ENCODE results near the gene PDE8B. TPM values are rescaled to one million over a fixed set of nuclear protein-coding genes. Genes with fewer than 3 reads are reported as not detected.

Gene PDE8B
- total RNA-seq, 1 donor from 2014 or later: 2.0 TPM

- no peaks in the 10 kb centered on the region for H3K4me1 Mint-ChIP-seq (ENCODE audit: unreplicated experiment)
- H3K27me3 Mint-ChIP-seq (ENCODE audit: unreplicated experiment): no peaks in the 10 kb centered on the region
Measured at GRCh38 chr5:77391240-77391765, 180.8 kb downstream of the PDE8B start.

GRCh38 chr5:77394064-77394715, 183.7 kb downstream of the PDE8B start:
- H3K27ac Mint-ChIP-seq (ENCODE audit: unreplicated experiment): no peak overlapping the region

More at GRCh38 chr5:77391240-77391765, 180.8 kb downstream of the PDE8B start:
- no peak for DNase-seq (ENCODE audit: extremely low spot score, unreplicated experiment)
- Mint-ChIP-seq H3K9me3 (ENCODE audit: unreplicated experiment) (no peaks in the 10 kb centered on the region), H3K4me3 (ENCODE audit: unreplicated experiment) (no peak overlapping the region), H3K27ac (ENCODE audit: unreplicated experiment) (no peak overlapping the region), H3K36me3 (ENCODE audit: unreplicated experiment) (no peaks in the 10 kb centered on the region)
- TF ChIP-seq CTCF (IDR thresholded peaks at IDR 0.05): no peak

GRCh38 chr5:77396017-77396416, 185.5 kb downstream of the PDE8B start:
- no peak for DNase-seq (ENCODE audit: extremely low spot score, unreplicated experiment)
- no peaks in the 10 kb centered on the region for H3K9me3 Mint-ChIP-seq (ENCODE audit: unreplicated experiment)
- H3K4me3 Mint-ChIP-seq (ENCODE audit: unreplicated experiment): no peak overlapping the region
- H3K36me3 Mint-ChIP-seq (ENCODE audit: unreplicated experiment): no peaks in the 10 kb centered on the region
- no peak for TF ChIP-seq CTCF (IDR thresholded peaks at IDR 0.05)
- H3K27me3 Mint-ChIP-seq (ENCODE audit: unreplicated experiment): no peaks in the 10 kb centered on the region
- no peak overlapping the region for H3K27ac Mint-ChIP-seq (ENCODE audit: unreplicated experiment)
- H3K4me1 Mint-ChIP-seq (ENCODE audit: unreplicated experiment): peaks cover 16% of the 10 kb centered on the region

More at GRCh38 chr5:77394064-77394715, 183.7 kb downstream of the PDE8B start:
- no peak for DNase-seq (ENCODE audit: extremely low spot score, unreplicated experiment)
- Mint-ChIP-seq H3K36me3 (ENCODE audit: unreplicated experiment) (no peaks in the 10 kb centered on the region), H3K27me3 (ENCODE audit: unreplicated experiment) (no peaks in the 10 kb centered on the region), H3K4me1 (ENCODE audit: unreplicated experiment) (peaks cover 11% of the 10 kb centered on the region), H3K9me3 (ENCODE audit: unreplicated experiment) (no peaks in the 10 kb centered on the region), H3K4me3 (ENCODE audit: unreplicated experiment) (no peak overlapping the region)
- no peak for TF ChIP-seq CTCF (IDR thresholded peaks at IDR 0.05)

- DNase-seq (ENCODE audit: extremely low spot score, unreplicated experiment): no peak
- H3K4me3 Mint-ChIP-seq (ENCODE audit: unreplicated experiment): no peak overlapping the region
- no peak for TF ChIP-seq CTCF (IDR thresholded peaks at IDR 0.05)
- peaks cover 16% of the 10 kb centered on the region for H3K4me1 Mint-ChIP-seq (ENCODE audit: unreplicated experiment)
- H3K9me3 Mint-ChIP-seq (ENCODE audit: unreplicated experiment): no peaks in the 10 kb centered on the region
- no peaks in the 10 kb centered on the region for H3K27me3 Mint-ChIP-seq (ENCODE audit: unreplicated experiment)
- H3K27ac Mint-ChIP-seq (ENCODE audit: unreplicated experiment): no peak overlapping the region
- no peaks in the 10 kb centered on the region for H3K36me3 Mint-ChIP-seq (ENCODE audit: unreplicated experiment)
Measured at GRCh38 chr5:77397686-77398292, 187.3 kb downstream of the PDE8B start.

GRCh38 chr5:77398458-77398857, 188.0 kb downstream of the PDE8B start:
- no peak for DNase-seq (ENCODE audit: extremely low spot score, unreplicated experiment)
- Mint-ChIP-seq H3K4me1 (ENCODE audit: unreplicated experiment) (peaks cover 16% of the 10 kb centered on the region), H3K27me3 (ENCODE audit: unreplicated experiment) (no peaks in the 10 kb centered on the region), H3K27ac (ENCODE audit: unreplicated experiment) (no peak overlapping the region), H3K4me3 (ENCODE audit: unreplicated experiment) (no peak overlapping the region), H3K36me3 (ENCODE audit: unreplicated experiment) (no peaks in the 10 kb centered on the region), H3K9me3 (ENCODE audit: unreplicated experiment) (no peaks in the 10 kb centered on the region)
- no peak for TF ChIP-seq CTCF (IDR thresholded peaks at IDR 0.05)

All from osteocyte (in vitro differentiated cells).